ENCODE data around the gene E2F8.

Gene E2F8

DNA sequence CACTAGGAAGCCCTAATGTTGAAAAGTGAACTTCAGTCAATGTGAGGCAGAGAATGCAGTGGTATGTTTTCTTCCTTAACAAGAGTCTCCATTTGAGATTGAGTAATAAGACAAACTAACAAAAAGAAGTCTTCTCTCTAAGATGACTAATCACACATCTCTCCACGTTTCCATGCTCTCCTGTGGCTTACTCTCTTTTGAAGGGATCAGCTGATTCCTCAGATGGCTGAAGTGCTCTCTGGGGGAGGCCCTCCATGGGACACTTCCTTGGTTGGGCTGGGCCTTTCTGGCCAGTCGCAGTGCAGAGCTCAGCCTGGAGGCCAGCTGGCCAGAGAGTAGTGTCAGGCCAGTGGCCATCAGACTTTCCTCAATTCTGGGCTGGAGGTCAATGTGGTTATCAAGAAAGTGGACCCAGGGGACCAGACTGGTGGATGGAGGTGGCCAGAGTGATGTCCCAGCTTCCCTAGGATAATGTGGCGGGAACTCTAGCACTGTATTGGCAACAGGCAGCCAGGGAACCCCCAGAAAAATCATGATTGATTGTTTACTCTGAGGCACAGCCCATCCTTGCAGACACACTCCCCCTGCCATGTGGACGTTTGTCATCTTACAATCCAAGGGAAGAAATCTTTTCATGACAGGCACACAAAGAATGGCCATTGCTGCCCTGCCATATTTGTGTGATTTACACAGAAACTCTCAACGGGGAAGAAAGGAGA, 53.5 kb downstream of the E2F8 start:
- no peak overlapping the region for H3K4me3 ChIP-seq (ENCODE audit: low read depth, low read length)

DNA sequence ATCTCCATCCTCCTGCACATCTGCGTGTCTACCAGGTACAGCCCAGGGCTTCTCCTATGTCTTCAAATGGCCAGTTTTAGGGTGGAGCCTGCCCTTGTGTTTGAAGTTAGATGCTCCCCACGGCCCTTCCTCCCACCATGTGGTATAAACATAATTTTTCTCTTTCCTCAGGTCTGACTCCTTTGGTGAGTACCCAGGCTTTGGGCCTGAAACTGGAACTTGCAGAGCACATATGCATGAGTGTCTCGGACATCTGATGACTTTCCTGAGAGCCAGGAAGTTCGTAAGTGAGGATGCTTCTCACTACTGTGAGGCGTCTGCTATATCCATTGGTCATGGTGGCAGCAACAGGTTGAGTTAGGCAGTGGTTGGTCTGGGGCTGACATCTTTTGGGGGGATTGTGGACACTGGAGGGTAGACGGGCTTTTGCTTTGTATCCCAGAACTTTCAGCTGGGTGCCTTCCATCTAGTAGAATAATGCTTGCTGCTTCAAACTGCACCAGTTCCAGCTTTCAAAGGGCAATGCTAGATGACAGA, 55.2 kb downstream of the E2F8 start:
- H3K4me3 ChIP-seq (ENCODE audit: low read depth, low read length), result no peak overlapping the region
- TF ChIP-seq, protein P1, sequence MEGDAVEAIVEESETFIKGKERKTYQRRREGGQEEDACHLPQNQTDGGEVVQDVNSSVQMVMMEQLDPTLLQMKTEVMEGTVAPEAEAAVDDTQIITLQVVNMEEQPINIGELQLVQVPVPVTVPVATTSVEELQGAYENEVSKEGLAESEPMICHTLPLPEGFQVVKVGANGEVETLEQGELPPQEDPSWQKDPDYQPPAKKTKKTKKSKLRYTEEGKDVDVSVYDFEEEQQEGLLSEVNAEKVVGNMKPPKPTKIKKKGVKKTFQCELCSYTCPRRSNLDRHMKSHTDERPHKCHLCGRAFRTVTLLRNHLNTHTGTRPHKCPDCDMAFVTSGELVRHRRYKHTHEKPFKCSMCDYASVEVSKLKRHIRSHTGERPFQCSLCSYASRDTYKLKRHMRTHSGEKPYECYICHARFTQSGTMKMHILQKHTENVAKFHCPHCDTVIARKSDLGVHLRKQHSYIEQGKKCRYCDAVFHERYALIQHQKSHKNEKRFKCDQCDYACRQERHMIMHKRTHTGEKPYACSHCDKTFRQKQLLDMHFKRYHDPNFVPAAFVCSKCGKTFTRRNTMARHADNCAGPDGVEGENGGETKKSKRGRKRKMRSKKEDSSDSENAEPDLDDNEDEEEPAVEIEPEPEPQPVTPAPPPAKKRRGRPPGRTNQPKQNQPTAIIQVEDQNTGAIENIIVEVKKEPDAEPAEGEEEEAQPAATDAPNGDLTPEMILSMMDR (IDR thresholded peaks at IDR 0.05; ENCODE audit: borderline replicate concordance, insufficient read depth, low read depth, low read length), result no peak

More for the DNA sequence above, 53.5 kb downstream of the E2F8 start:
- TF ChIP-seq, protein P1 (IDR thresholded peaks at IDR 0.05; ENCODE audit: borderline replicate concordance, insufficient read depth, low read depth, low read length), result no peak

DNA sequence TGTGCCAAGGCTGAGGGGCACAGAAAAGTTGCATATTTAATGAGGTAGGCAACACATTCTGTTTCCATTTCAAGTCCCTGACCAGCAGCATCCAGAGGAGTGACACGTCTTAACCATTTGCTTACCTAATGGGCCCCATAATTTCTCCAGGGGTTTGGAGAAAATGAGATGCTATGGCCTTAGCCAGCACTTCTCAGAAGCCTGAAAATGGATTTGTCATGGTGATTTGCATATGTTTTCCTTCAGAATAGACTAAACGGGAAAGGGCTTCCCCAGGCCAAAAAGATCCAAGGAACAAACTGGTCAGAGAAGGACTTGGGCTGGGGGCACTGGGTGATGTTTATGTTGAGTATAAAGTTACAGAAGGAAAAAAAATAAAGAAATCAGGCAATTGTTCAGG, 55.7 kb downstream of the E2F8 start:
- TF ChIP-seq, protein P1 (IDR thresholded peaks at IDR 0.05; ENCODE audit: borderline replicate concordance, insufficient read depth, low read depth, low read length), result no peak

DNA sequence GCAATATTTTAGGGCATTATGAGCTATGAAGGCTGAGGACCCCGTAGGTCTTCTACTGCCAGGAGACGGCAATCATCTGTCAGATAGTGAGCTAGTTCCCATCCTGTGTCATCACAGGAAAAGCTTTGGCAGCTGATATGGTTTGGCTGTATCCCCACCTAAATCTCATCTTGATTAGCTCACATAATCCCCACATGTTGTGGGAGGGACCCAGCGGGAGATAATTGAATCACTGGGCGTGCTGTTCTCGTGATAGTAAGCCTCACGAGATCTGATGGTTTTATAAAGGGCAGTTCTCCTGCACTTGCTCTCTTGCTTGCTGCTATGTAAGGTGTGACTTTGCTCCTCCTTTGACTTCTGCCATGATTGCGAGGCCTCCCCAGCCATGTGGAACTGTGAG, 57.1 kb downstream of the E2F8 start:
- TF ChIP-seq, protein P1 (IDR thresholded peaks at IDR 0.05; ENCODE audit: borderline replicate concordance, insufficient read depth, low read depth, low read length), result no peak
- H3K4me3 ChIP-seq (ENCODE audit: low read depth, low read length), result no peak overlapping the region

More for the DNA sequence above, 55.7 kb downstream of the E2F8 start:
- no peak overlapping the region for H3K4me3 ChIP-seq (ENCODE audit: low read depth, low read length)

DNA sequence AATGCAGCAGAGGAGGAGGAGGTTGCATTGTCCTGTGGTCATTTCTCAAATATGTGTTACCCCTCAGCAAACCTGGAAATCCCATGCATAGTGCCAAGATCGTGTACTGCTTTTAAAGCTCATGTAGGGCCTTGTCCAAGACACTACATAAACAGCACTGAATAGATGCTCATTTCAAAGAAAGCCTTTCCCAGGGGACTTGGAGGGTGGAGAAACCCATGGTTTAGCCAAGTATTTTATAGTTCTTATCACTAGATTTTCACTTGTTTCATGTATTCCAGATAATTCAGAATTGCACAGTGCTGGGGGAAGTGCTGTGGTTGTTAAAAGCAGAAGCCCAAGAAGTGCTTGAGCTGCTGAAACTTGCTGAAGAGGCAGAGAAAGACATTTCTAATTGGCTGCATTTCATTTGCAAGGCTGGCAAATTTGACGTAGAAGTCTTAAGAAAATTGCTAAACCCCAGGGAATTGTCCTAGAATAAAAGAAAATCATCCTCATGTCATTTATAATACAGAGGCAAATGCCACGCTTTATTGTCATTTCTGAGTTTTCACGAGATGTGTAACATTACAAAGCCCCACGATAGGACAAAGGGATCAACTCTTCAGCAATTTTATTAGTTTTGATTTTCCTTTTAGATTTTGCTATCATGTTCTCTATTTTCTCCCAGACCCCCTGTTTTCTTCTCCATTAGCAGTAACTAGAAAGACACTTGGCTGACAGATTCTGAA, 59.0 kb downstream of the E2F8 start:
- H3K4me3 ChIP-seq (ENCODE audit: low read depth, low read length), result no peak overlapping the region
- TF ChIP-seq, protein P1 (IDR thresholded peaks at IDR 0.05; ENCODE audit: borderline replicate concordance, insufficient read depth, low read depth, low read length), result no peak

DNA sequence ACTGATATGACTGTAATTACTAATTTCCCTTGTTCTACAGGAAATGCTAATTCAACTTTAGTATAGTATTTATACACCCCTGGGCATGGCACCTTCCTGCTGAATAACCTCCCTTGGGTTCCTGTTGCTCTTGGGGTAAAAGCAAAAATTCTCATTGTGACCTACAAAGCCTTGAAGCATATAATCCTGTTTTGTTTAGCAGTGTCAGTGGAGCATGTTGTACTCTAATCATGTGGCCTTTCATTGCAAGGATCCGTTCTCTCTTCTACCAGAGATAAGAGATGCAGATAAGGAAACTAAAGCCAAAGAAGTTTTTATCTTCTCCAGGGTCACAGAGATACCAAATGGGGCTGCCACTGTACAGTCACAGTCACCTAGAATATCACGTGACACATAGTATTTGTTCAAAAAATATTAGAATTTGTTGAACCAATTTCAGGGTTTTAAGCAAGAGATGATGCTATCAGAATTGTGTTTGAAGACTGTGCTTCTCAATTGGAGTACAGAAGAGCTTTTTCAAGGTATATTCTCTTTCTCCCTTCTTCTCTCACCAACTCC, 64.0 kb downstream of the E2F8 start:
- H3K4me3 ChIP-seq (ENCODE audit: low read depth, low read length), result no peak overlapping the region
- TF ChIP-seq, protein P1 (IDR thresholded peaks at IDR 0.05; ENCODE audit: borderline replicate concordance, insufficient read depth, low read depth, low read length), result no peak
